Stimulated activated CD4-positive, alpha-beta T cell treated with anti-CD3 and anti-CD28 coated beads, TNF-alpha, amount 100 ng/mL, for 1 hour (primary cell): Measurements from ENCODE around the gene AKAP13.
"Not testable (repeated sequence)": the region's sequence is repeated elsewhere in the genome, so short reads cannot be mapped to it uniquely, and the experiment has no call there.

ENCODE experiments used
- DNase-seq, 3 donors: peaks; one replicate each; pipeline ENCODE4 v3.0.0-alpha.2; 2020; ENCODE audit warnings: low read depth in 3 of 3, low spot score in 1 of 3

Gene AKAP13

GRCh38 chr15:85586196-85586595, 205.8 kb downstream of the AKAP13 start:
- not testable (repeated sequence) for DNase-seq

GRCh38 chr15:85587707-85588411, 207.5 kb downstream of the AKAP13 start:
- no peak for DNase-seq

- no peak for DNase-seq
Observed at GRCh38 chr15:85588677-85589076, 208.3 kb downstream of the AKAP13 start.

GRCh38 chr15:85589851-85590250, 209.4 kb downstream of the AKAP13 start:
- DNase-seq, result no peak

GRCh38 chr15:85591622-85592021, 211.2 kb downstream of the AKAP13 start:
- no peak for DNase-seq

GRCh38 chr15:85592148-85592547, 211.7 kb downstream of the AKAP13 start:
- no peak for DNase-seq

GRCh38 chr15:85593809-85594445, 213.5 kb downstream of the AKAP13 start:
- no peak for DNase-seq

GRCh38 chr15:85595804-85596536, 215.6 kb downstream of the AKAP13 start:
- DNase-seq, result no peak

- DNase-seq, result no peak
Observed at GRCh38 chr15:85597155-85597815, 216.9 kb downstream of the AKAP13 start.

- no peak for DNase-seq
Observed at GRCh38 chr15:85598219-85598618, 217.8 kb downstream of the AKAP13 start.

- DNase-seq, result no peak
Observed at GRCh38 chr15:85598718-85599398, 218.5 kb downstream of the AKAP13 start.

- DNase-seq, result no peak
Observed at GRCh38 chr15:85600001-85600400, 219.6 kb downstream of the AKAP13 start.

GRCh38 chr15:85603160-85603559, 222.8 kb downstream of the AKAP13 start:
- DNase-seq, result no peak

GRCh38 chr15:85603703-85604102, 223.3 kb downstream of the AKAP13 start:
- no peak for DNase-seq

GRCh38 chr15:85604194-85604593, 223.8 kb downstream of the AKAP13 start:
- no peak for DNase-seq

- no peak for DNase-seq
Observed at GRCh38 chr15:85606738-85607137, 226.3 kb downstream of the AKAP13 start.

- DNase-seq, result no peak
Observed at GRCh38 chr15:85607141-85607806, 226.9 kb downstream of the AKAP13 start.

GRCh38 chr15:85607842-85608241, 227.4 kb downstream of the AKAP13 start:
- DNase-seq, result no peak

- no peak for DNase-seq
Observed at GRCh38 chr15:85609492-85609891, 229.1 kb downstream of the AKAP13 start.

- no peak for DNase-seq
Observed at GRCh38 chr15:85611361-85611760, 231.0 kb downstream of the AKAP13 start.

- no peak for DNase-seq
Observed at GRCh38 chr15:85614059-85614458, 233.7 kb downstream of the AKAP13 start.
